MM.1S (cell line): ENCODE results near the gene MATN1.

Experiments
- DNase-seq: peaks from one replicate; pipeline ENCODE4 v3.0.0-alpha.2; 2015
- H2AFZ ChIP-seq: fragments of 300-600 bp; sonication (generic); 2 replicates; pipeline ENCODE4 v1.6.0; 2016; ENCODE audit warnings: antibody characterized with exemption, low read length
- H3F3A ChIP-seq: fragments of 300-600 bp; sonication (generic); 2 replicates; pipeline ENCODE4 v1.6.1; 2016; ENCODE audit warnings: mild to moderate bottlenecking, antibody characterized with exemption, low read length, moderate library complexity, mixed read lengths; ENCODE audit not compliant: insufficient read depth
- H3K27ac ChIP-seq: fragments of 300-600 bp; sonication (generic); 2 replicates; pipeline ENCODE4 v1.5.1; 2016; ENCODE audit warnings: mild to moderate bottlenecking, low read length
- H3K27me3 ChIP-seq: fragments of 300-600 bp; sonication (generic); replicated peaks from 2 replicates; pipeline ENCODE4 v1.6.0; 2016; ENCODE audit warnings: low read length; ENCODE audit not compliant: insufficient read depth
- H3K36me3 ChIP-seq: fragments of 300-600 bp; sonication (generic); replicated peaks from 2 replicates; pipeline ENCODE4 v1.6.1; 2016; ENCODE audit warnings: mild to moderate bottlenecking, low read length, mixed read lengths; ENCODE audit not compliant: insufficient read depth
- H3K4me1 ChIP-seq: fragments of 300-600 bp; sonication (generic); 2 replicates; pipeline ENCODE4 v1.6.1; 2016; ENCODE audit warnings: low read length, mixed read lengths
- H3K4me2 ChIP-seq: fragments of 300-600 bp; sonication (generic); 2 replicates; pipeline ENCODE4 v1.6.0; 2016; ENCODE audit warnings: low read depth, low read length
- H3K4me3 ChIP-seq: fragments of 300-600 bp; sonication (generic); 2 replicates; pipeline ENCODE4 v1.5.1; 2016; ENCODE audit warnings: low read length, mixed read lengths
- H3K79me2 ChIP-seq: fragments of 300-600 bp; sonication (generic); 2 replicates; pipeline ENCODE4 v1.6.1; 2016; ENCODE audit warnings: mixed run types, low read length, mixed read lengths
- H3K9ac ChIP-seq: fragments of 300-600 bp; sonication (generic); 2 replicates; pipeline ENCODE4 v1.6.1; 2016; ENCODE audit warnings: low read length, mixed read lengths
- H3K9me2 ChIP-seq: fragments of 300-600 bp; sonication (generic); replicated peaks from 2 replicates; pipeline ENCODE4 v1.6.1; 2016; ENCODE audit warnings: mild to moderate bottlenecking, low read length, mixed read lengths; ENCODE audit not compliant: insufficient read depth
- H3K9me3 ChIP-seq: fragments of 300-600 bp; sonication (generic); replicated peaks from 2 replicates; pipeline ENCODE4 v1.6.1; 2016; ENCODE audit warnings: mild to moderate bottlenecking, low read length, mixed read lengths; ENCODE audit not compliant: insufficient read depth
- H4K20me1 ChIP-seq: fragments of 300-600 bp; sonication (generic); 2 replicates; pipeline ENCODE4 v1.6.1; 2016; ENCODE audit warnings: mild to moderate bottlenecking, low read length, moderate library complexity, mixed read lengths; ENCODE audit not compliant: insufficient read depth
- CTCF ChIP-seq: fragments of 300-600 bp; sonication (generic); IDR thresholded peaks from 2 replicates; pipeline ENCODE4 v1.5.1; 2016; ENCODE audit warnings: antibody characterized with exemption, low read length, mixed read lengths
- EZH2 ChIP-seq: fragments of 300-600 bp; sonication (generic); optimal IDR thresholded peaks from 2 replicates; pipeline ENCODE3; 2017; ENCODE audit warnings: low read depth, mild to moderate bottlenecking, antibody characterized with exemption, low read length, mixed read lengths
- EZH2phosphoT487 ChIP-seq: fragments of 300-600 bp; sonication (generic); IDR thresholded peaks from 2 replicates; pipeline ENCODE4 v1.6.1; 2018; ENCODE audit warnings: antibody characterized with exemption, low read length

MATN1 gene

GRCh38 chr1:30745834-30746208 is 22.4 kb upstream of the MATN1 start:
- Histone ChIP-seq H3K4me1 (peaks cover 92% of the 10 kb centered on the region), H3K9me2 (no peaks in the 10 kb centered on the region), H3K79me2 (peaks cover 87% of the 10 kb centered on the region), H3K4me3 (peak overlapping the region; percentile 49), H2AFZ (no peak overlapping the region), H3F3A (peaks cover 75% of the 10 kb centered on the region), H3K27ac (peak overlapping the region; percentile 98), H4K20me1 (no peaks in the 10 kb centered on the region), H3K9me3 (no peaks in the 10 kb centered on the region), H3K4me2 (peak overlapping the region; percentile 94), H3K36me3 (peaks cover 7% of the 10 kb centered on the region), H3K27me3 (no peaks in the 10 kb centered on the region), H3K9ac (peak overlapping the region; percentile 73)
- TF ChIP-seq EZH2phosphoT487 (no peak), EZH2 (no peak), CTCF (no peak)
- no peak for DNase-seq

GRCh38 chr1:30745156-30745833 is 21.9 kb upstream of the MATN1 start:
- Histone ChIP-seq H3K27ac (peak overlapping the region; percentile 98), H3K36me3 (peaks cover 7% of the 10 kb centered on the region), H3K9me2 (no peaks in the 10 kb centered on the region), H3K9me3 (no peaks in the 10 kb centered on the region), H3F3A (peaks cover 70% of the 10 kb centered on the region), H3K4me2 (peak overlapping the region; percentile 94), H3K79me2 (peaks cover 87% of the 10 kb centered on the region), H3K27me3 (no peaks in the 10 kb centered on the region), H4K20me1 (no peaks in the 10 kb centered on the region), H3K9ac (peak overlapping the region; percentile 73), H3K4me1 (peaks cover 87% of the 10 kb centered on the region), H3K4me3 (peak overlapping the region; percentile 49), H2AFZ (no peak overlapping the region)
- DNase-seq: peak; percentile 75
- no peak for TF ChIP-seq EZH2phosphoT487
- no peak for TF ChIP-seq EZH2
- TF ChIP-seq CTCF: no peak

GRCh38 chr1:30744060-30744756 is 20.8 kb upstream of the MATN1 start:
- H2AFZ ChIP-seq: no peak overlapping the region
- H3K79me2 ChIP-seq: peaks cover 87% of the 10 kb centered on the region
- H3F3A ChIP-seq: peaks cover 59% of the 10 kb centered on the region
- peaks cover 77% of the 10 kb centered on the region for H3K4me1 ChIP-seq
- peak; percentile 88 for DNase-seq
- peaks cover 14% of the 10 kb centered on the region for H3K36me3 ChIP-seq
- H4K20me1 ChIP-seq: no peaks in the 10 kb centered on the region
- H3K9me2 ChIP-seq: no peaks in the 10 kb centered on the region
- peak overlapping the region; percentile 98 for H3K27ac ChIP-seq
- H3K9me3 ChIP-seq: no peaks in the 10 kb centered on the region
- H3K9ac ChIP-seq: peak overlapping the region; percentile 73
- no peaks in the 10 kb centered on the region for H3K27me3 ChIP-seq
- H3K4me2 ChIP-seq: peak overlapping the region; percentile 94
- peak overlapping the region; percentile 49 for H3K4me3 ChIP-seq
- TF ChIP-seq EZH2phosphoT487: no peak
- no peak for TF ChIP-seq EZH2
- TF ChIP-seq CTCF: no peak
